Left colon (tissue), 2 donors: ENCODE results near the gene COL23A1. TPM values are rescaled to one million over a fixed set of nuclear protein-coding genes. Genes with fewer than 3 reads are reported as not detected.

Source experiments
- ATAC-seq: fragments of 200-7000 bp; cut with Tn5 transposase; one replicate; pipeline ENCODE4 v1.9.1; 2020; ENCODE audit warnings: mild to moderate bottlenecking, moderate library complexity
- DNase-seq, 2 donors: peaks; one replicate each; pipeline ENCODE4 v3.0.0-alpha.2; 2020
- intact Hi-C, 2 donors: fragments of 100-400 bp; cut with DNase I in 1 of 2; cut with micrococcal nuclease in 1 of 2; formaldehyde crosslinking; loops; one replicate each; pipeline versions ENCODE4 v1.11.2 to v1.14.0; 2022; cut with DNase I, micrococcal nuclease
- total RNA-seq, 2 donors: library from RNA; stranded (reverse); fragmentation: NEBNext Ultra II Directional; extraction: Animal tissue kit (Norgen Biotek cat#: 25700); gene quantifications; one replicate each; pipeline ENCODE4 v1.2.1, GENCODE V29; 2021
- donor health status: DM: no; HTN: no; CAD: no.
- donor health status: DM: yes; HTN: yes; CAD: no.

The COL23A1 gene
- total RNA-seq, 2 donors from 2014 or later = 0.09 to 0.73 TPM

DNA sequence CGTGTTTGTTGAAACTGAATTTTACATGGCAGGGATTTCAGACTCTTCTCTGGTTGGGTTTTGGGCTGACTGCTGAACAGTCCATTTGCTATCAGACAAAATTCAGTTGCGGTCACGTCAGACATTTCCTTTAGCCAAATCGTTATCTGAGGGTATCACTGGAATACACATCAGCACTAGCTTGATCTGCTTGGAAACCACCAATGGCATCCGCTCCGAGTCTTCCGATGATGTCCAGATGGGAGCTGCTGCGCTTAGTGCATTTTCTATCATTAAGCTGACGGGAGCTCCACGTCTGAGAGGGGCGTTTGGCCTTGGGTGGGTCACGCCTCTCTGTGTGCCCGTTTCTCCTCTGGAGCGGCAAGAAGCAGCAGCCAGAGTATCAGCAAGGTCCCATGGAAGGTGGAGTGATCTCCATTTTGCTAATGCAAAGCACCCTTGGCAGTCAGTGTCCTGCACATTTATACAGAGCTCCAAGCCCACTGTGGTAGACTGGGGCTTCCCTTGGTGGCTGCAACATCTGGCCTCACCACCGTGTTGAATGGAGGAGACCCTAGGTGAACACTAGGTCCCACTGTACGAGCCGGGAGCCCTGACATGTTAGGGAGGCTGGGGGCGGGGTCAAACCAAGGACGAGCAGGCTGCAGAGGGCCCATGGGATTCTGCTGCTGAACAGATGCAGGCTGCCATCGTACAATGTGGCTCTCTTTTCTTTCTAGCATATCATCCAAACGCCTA is 223.0 kb downstream of the COL23A1 start:
- DNase-seq (no peak), ATAC-seq (no peak)
- intact Hi-C loops = no loop called here

DNA sequence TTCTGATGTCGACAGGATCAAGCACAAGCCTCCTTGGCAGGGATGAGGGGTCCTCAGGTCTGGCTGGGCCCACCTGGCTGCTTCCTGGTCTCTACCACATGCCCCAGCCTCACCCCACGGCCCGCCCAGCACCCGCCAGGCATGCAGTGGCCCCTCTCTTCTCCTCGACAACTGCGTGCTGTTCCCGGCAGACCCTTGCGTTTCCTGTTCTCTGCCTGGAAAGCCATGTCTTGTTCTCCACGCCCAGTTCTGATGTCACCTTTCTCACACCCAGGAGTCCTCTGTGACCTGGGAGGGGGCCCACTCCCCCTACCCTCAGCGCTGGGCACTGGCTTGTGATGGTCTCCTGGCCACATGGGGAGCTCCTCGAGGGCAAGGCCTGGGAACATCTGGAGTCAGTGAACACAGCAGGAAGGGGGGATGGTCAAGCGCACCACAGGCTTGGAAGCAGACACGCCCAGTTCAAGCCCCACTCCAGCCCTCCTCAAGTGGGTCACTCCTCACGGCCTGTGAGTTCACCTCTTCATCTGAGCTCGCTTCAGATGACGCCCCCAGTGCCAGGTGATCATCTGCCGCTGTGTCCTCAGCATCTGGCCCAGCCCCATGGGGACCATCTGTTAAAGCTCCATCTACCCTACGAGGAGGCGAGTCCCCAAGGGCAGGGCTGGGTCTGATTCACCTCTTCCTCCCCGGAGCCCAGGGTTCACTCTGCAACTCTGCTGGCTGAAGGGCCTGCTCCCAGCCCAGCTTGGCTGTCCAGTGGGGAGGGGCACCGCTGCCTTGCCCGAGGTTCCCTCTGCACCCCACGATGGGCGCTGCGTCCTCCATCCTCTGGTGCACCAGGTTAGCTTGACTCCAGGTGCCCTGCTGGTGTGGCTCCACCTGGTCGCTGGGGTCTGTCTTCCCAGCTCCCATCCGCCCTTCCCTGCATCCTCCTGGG is 224.4 kb downstream of the COL23A1 start:
- intact Hi-C loops = no loop called here
- ATAC-seq (no peak), DNase-seq (no peak)

DNA sequence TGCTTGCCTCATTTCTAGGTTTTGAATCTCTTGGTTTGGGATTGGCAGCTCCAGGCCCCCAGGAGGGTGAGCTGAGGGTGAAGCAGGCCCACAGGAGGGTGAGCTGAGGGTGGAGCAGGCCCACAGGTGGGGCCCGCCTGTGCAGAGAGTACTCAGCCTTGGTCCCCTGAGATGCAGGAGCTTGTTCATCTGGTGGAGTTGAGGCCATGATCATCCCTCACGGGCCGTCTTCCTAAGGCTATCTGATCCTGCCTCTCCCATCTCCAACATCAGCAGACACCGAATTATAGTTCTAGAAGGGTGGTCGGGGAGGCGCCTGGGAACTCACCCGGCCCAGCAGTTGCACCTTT is 225.9 kb downstream of the COL23A1 start:
- no peak for ATAC-seq
- no peak for DNase-seq
- intact Hi-C loops = no loop called here

DNA sequence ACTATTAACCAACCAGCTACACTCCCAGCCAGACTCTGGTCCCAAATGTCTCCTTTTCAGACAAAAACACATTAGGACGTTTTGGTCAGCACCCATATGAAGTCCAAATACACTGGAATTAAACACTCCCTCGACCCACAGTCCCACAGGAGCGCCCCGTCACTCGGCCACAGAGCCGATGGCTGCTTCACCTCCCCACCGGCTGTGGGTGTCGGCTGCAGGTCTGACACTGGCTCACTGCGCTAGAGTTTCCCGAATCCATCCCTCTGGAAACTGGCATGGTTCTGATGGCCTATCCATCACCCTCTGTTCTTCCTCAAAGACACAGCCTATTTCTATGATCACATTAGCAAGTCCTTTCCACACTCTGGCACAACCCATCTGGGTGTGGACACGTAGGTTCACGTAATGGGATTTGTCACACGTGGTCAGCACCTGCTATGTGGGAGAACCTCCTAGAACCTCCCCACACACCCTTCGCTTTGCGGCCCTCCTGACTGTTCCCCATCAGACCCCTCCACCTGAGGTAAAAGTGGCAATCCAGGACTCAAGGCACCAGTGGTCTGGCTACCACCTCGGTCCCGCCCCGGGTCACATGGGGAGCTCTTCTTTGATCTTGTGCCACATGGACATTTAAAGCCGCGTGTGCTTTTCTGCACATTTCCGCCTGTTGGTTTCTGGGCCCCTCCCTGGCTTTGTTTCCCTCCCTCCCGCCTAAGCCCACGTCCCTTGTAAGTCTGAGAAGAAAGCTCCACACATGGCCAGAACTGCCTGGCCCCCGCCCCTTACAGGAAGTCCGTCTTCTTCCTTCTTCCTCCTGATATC is 226.5 kb downstream of the COL23A1 start:
- no peak for ATAC-seq
- intact Hi-C loops = no loop called here
- no peak for DNase-seq

GRCh38 chr5:178361657-178362445 is 228.3 kb downstream of the COL23A1 start:
- intact Hi-C loops = no loop called here
- ATAC-seq = no peak
- DNase-seq = no peak

DNA sequence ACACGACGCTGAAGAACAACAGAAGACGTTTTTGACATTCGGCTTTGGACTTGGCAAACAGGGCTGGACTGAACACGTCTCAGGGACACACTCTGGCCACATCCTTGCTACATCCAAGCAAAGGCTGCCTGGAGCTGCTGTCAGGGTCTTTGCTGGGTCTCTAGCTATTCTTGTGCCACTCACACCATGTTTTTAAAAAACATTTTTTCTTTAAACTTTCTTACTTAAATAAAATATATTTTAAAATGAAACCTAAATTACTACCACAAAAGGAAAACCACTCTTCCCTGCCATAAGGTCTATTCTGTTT is 229.3 kb downstream of the COL23A1 start:
- ATAC-seq (no peak), DNase-seq (no peak)
- intact Hi-C loops = no loop called here

DNA sequence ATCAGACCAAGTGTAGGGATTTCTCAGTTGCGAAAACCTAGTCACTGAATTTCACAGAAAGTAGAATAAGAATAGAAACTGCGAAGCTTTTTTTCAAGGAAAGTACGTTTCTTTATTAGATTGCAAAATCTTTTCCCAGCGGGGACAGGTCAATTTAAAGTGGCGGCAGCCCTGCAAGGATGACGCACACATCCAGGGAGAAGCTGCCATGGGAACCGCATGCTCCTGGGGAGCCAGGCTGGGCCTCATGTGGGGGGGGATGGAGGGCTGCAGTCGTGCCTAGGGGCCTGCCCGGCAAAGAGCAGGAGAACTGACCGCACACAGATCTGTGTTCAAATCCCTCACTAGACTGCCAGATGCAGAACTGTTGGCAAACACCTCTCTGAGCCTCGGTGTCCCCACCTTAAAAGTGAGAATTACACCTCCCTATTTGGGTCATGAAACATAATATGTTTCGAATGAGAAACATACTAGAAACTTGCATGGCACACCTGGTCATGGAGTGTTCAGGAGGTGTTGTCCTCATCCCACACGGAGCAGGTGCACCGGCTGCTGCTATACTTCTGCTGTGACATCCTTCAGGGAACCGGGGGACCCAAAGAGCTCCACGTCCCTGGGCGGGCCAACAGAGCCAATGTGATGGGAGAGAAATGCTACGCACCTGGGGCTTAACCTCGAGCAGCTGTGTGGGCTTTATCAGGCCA is 229.8 kb downstream of the COL23A1 start:
- intact Hi-C loops = no loop called here
- DNase-seq (no peak), ATAC-seq (no peak)

GRCh38 chr5:178359738-178360137 is 230.5 kb downstream of the COL23A1 start:
- intact Hi-C loops = no loop called here
- DNase-seq = no peak
- ATAC-seq = no peak

GRCh38 chr5:178357678-178358077 is 232.5 kb downstream of the COL23A1 start:
- intact Hi-C loops = no loop called here
- ATAC-seq (no peak), DNase-seq (no peak)

DNA sequence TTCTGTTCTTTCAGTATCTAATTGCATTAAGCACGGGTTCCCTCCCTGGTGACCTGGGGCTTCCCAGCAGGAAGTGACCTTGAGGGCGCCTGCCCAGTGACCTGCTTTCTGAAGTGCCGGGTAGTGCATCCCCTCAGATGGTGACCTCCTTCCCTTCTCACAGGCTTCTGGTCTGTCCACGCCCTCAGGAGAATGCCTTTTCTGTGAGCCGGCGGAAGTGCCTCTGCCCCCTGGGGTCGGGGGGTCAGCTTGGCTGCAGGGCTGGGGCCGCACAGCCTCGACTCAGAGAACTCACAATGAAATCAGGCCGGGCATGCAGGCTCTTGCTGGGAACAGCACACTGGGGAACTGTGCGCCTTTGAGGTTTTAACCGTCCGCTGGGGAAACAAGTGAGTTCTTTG is 233.1 kb downstream of the COL23A1 start:
- ATAC-seq = no peak
- intact Hi-C loops = no loop called here
- DNase-seq = no peak

DNA sequence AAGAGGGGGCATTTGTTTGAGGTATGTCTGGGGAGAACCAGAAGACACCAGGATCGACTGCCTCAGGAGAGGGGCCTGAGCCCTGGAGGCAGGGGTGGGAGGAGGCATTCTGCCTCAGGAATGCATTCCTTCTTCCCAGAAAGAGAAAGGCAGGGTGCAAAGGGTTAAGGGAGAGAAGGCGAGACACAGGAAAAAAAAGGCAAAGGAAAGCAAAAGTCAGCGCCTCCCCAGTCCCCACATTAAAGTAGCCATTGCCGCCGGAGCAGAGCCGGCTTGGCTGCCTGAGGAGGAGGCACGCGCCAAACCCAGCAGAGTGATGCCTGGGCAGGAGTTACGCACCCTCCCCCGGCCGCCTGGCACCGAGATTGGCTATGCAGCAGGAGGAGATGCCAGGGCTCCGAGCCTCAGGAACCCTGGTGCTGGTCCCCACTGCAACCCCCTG is 233.7 kb downstream of the COL23A1 start:
- intact Hi-C loops = no loop called here
- no peak for DNase-seq
- no peak for ATAC-seq

- intact Hi-C loops = no loop called here
- DNase-seq (no peak), ATAC-seq (no peak)
These were observed 234.5 kb downstream of the COL23A1 start for GRCh38 chr5:178355671-178356070.

GRCh38 chr5:178353461-178353860 is 236.7 kb downstream of the COL23A1 start:
- no peak for ATAC-seq
- intact Hi-C loops = no loop called here
- no peak for DNase-seq

DNA sequence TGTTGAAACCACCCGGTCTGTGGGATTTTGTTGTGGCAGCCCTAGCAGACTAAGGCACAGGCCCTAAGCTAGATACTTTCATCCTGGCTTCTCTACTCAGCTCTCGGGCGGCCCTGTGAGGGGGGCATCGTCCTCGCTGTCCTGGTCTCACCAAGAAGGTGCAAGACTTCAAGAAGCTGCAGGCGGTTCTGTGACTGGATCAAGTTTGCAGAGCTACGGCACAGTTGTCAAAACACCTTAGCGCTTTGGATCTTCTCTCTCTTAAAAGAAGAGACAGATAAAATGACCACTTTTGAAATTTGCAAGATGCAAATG is 238.2 kb downstream of the COL23A1 start:
- intact Hi-C loops = no loop called here
- no peak for ATAC-seq
- no peak for DNase-seq

GRCh38 chr5:178351221-178352034 is 238.8 kb downstream of the COL23A1 start:
- DNase-seq (no peak), ATAC-seq (no peak)
- intact Hi-C loops = no loop called here

DNA sequence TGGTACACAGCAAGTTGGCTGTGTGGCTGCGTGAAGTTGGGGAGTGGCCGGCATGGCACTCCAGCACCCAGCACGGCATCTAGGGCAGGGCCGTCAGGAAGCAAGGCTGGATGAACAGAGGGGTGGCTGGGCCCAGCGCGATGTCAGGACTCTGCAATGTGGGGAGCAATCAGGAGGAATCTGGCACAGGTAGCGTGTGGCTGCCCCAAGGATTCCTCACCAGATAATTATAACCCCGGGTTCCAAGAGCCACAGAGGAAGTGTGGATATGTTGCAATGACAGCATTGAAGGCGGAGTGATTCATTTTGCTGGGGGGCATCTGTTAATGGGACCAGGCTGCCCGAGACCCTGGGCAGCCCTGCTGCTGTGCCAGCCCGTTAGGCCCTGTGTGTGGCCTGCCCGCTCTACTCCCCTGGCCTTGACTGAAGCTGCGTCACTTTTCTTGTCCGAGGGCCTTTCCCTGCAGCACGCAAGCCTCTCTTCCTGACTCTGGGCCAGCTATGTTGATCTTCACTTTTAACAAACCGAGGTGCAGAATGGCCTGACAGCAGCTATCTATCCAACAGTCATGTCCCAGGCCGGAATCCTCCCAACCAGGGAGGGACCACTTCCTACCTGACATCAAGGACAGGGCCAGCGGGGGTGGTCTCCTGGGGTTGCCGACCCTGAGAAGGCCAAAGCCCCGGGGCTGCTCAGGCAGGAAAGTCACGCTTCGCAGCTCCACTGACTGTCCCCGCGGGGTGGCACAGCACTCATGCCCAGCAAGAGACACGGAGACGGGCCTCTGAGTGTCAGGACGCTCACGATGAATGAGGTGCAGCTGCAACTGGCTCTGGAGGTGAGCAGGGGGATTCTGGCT is 239.6 kb downstream of the COL23A1 start:
- ATAC-seq (no peak), DNase-seq (no peak)
- intact Hi-C loops = no loop called here
